Left lung (tissue), 10 donors: ENCODE results near the gene NXF1. TPM values are rescaled to one million over a fixed set of nuclear protein-coding genes. Genes with fewer than 3 reads are reported as not detected.

Source experiments
- ATAC-seq: fragments of 200-7000 bp; cut with Tn5 transposase; one replicate; pipeline ENCODE4 v1.9.1; 2020; ENCODE audit warnings: moderate library complexity
- DNase-seq, 4 donors: peaks; one replicate each; pipeline ENCODE4 v3.0.0-alpha.2; 2013 to 2020
- H3K27ac ChIP-seq, 2 donors: fragments of 200-600 bp; sonication (generic) in 1 of 2; one replicate each; pipeline versions ENCODE4 v1.5.0 to v1.8.0; 2020 to 2021
- H3K27me3 ChIP-seq, 2 donors: fragments of 200-600 bp; sonication (generic) in 1 of 2; one replicate each; pipeline versions ENCODE4 v1.5.0 to v1.8.0; 2020 to 2021
- H3K36me3 ChIP-seq, 2 donors: fragments of 200-600 bp; sonication (generic) in 1 of 2; one replicate each; pipeline versions ENCODE4 v1.5.0 to v1.8.0; 2020 to 2021
- H3K4me1 ChIP-seq, 2 donors: fragments of 200-600 bp; one replicate each; pipeline ENCODE4 v1.8.0; 2021
- H3K4me3 ChIP-seq, 2 donors: fragments of 200-600 bp; sonication (generic) in 1 of 2; one replicate each; pipeline versions ENCODE4 v1.5.0 to v1.8.0; 2020 to 2021; ENCODE audit warnings: mild to moderate bottlenecking in 1 of 2
- H3K9me3 ChIP-seq, 2 donors: fragments of 200-600 bp; sonication (generic) in 1 of 2; one replicate each; pipeline versions ENCODE4 v1.5.0 to v1.8.0; 2020 to 2021
- CTCF ChIP-seq, 2 donors: fragments of 200-600 bp; sonication (generic) in 1 of 2; IDR thresholded peaks; one replicate each; pipeline versions ENCODE4 v1.5.0 to v1.8.0; 2021; ENCODE audit warnings: antibody characterized with exemption in 2 of 2
- intact Hi-C, 2 donors: fragments of 100-400 bp; cut with DNase I; formaldehyde crosslinking; loops; one replicate each; pipeline versions ENCODE4 v1.11.2 to v1.14.2; 2022
- polyA plus RNA-seq, 6 donors: library from polyadenylated mRNA; unstranded; fragments of 120-200 nt; gene quantifications; one replicate each; pipeline ENCODE4 v1.2.1, GENCODE V29; 2013; ENCODE audit not compliant: insufficient read length in 6 of 6
- total RNA-seq, 2 donors: library from RNA; stranded (reverse); fragmentation: NEBNext Ultra II Directional; extraction: Animal tissue kit (Norgen Biotek cat#: 25700); gene quantifications; one replicate each; pipeline ENCODE4 v1.2.1, GENCODE V29; 2021
- donor health status: DM: no; HTN: yes; CAD: no.
- donor health status: DM: no; HTN: no; CAD: no.

Gene NXF1
- total and polyA plus RNA-seq, 8 donors: 67.8 to 157 (median 128) TPM

- intact Hi-C loops: no loop called here
Measured at GRCh38 chr11:62788991-62789390, 16.2 kb downstream of the NXF1 start.

GRCh38 chr11:62787005-62787759 lies 18.1 kb downstream of the NXF1 start, which contains the start of gene TMEM179B:
Gene TMEM179B (plus strand): TSS chr11:62787402. CDS start chr11:62787432, 30 bp downstream.
- H3K36me3 ChIP-seq: peaks cover 0 to 37% of the 10 kb centered on the region in 2 donors
- no peaks in the 10 kb centered on the region for H3K27me3 ChIP-seq
- peak in 1 of 2 donors; percentile 6 for TF ChIP-seq CTCF (IDR thresholded peaks at IDR 0.05)
- intact Hi-C loops: no loop called here
- peaks cover 20 to 57% of the 10 kb centered on the region in 2 donors for H3K4me1 ChIP-seq
- H3K27ac ChIP-seq: peak within 1 kb of the TSS; percentile 96 to 98
- H3K4me3 ChIP-seq: peak within 1 kb of the TSS; percentile 91 to 96
- DNase-seq: peak; percentile 97 to 99 (median 98)
- no peaks in the 10 kb centered on the region for H3K9me3 ChIP-seq
- ATAC-seq: peak; percentile 89

More at GRCh38 chr11:62788991-62789390, 16.2 kb downstream of the NXF1 start:
- Histone ChIP-seq H3K27me3 (no peaks in the 10 kb centered on the region), H3K27ac (no peak overlapping the region), H3K4me1 (peaks cover 26 to 66% of the 10 kb centered on the region in 2 donors), H3K4me3 (no peak overlapping the region), H3K9me3 (no peaks in the 10 kb centered on the region), H3K36me3 (peaks cover 0 to 44% of the 10 kb centered on the region in 2 donors)
- no peak for TF ChIP-seq CTCF (IDR thresholded peaks at IDR 0.05)
- ATAC-seq (no peak), DNase-seq (no peak)

- Histone ChIP-seq H3K9me3 (no peaks in the 10 kb centered on the region), H3K4me3 (peak overlapping the region; percentile 91 to 96), H3K36me3 (peaks cover 0 to 43% of the 10 kb centered on the region in 2 donors), H3K4me1 (peaks cover 18 to 50% of the 10 kb centered on the region in 2 donors), H3K27ac (peak overlapping the region; percentile 96 to 98), H3K27me3 (no peaks in the 10 kb centered on the region)
- DNase-seq (peak; percentile 83 to 97 (median 91)), ATAC-seq (peak; percentile 84)
- peak; percentile 90 to 97 for TF ChIP-seq CTCF (IDR thresholded peaks at IDR 0.05)
- intact Hi-C loops: no loop called here
Measured at GRCh38 chr11:62786318-62787004, 18.8 kb downstream of the NXF1 start.

GRCh38 chr11:62782753-62783152 lies 22.5 kb downstream of the NXF1 start:
- no peak for ATAC-seq
- H3K9me3 ChIP-seq: no peaks in the 10 kb centered on the region
- H3K27ac ChIP-seq: no peak overlapping the region
- intact Hi-C loops: no loop called here
- peaks cover 0 to 57% of the 10 kb centered on the region in 2 donors for H3K36me3 ChIP-seq
- no peak for TF ChIP-seq CTCF (IDR thresholded peaks at IDR 0.05)
- no peaks in the 10 kb centered on the region for H3K27me3 ChIP-seq
- H3K4me3 ChIP-seq: no peak overlapping the region
- peaks cover 5 to 13% of the 10 kb centered on the region in 2 donors for H3K4me1 ChIP-seq
- DNase-seq: no peak

GRCh38 chr11:62778441-62778840 lies 26.8 kb downstream of the NXF1 start:
- Histone ChIP-seq H3K27me3 (no peaks in the 10 kb centered on the region), H3K4me1 (peaks cover 0 to 13% of the 10 kb centered on the region in 2 donors), H3K36me3 (peaks cover 0 to 74% of the 10 kb centered on the region in 2 donors), H3K4me3 (no peak overlapping the region), H3K27ac (no peak overlapping the region), H3K9me3 (no peaks in the 10 kb centered on the region)
- TF ChIP-seq CTCF (IDR thresholded peaks at IDR 0.05): no peak
- intact Hi-C loops: no loop called here
- DNase-seq (no peak), ATAC-seq (no peak)
